H1 (cell line): ENCODE results near the gene RASGEF1B. TPM values are rescaled to one million over a fixed set of nuclear protein-coding genes. Genes with fewer than 3 reads are reported as not detected.

Experiments
- CBX8 ChIP-seq: fragments of 300-800, 300-1000 bp; sonication (generic); IDR thresholded peaks from 2 replicates; pipeline ENCODE4 v1.7.1; 2016; ENCODE audit warnings: low read depth, low read length, borderline replicate concordance
- EP300 ChIP-seq, 2 experiments: IDR thresholded peaks; 1 replicate in 1 of 2; 2 replicates in 1 of 2; pipeline ENCODE4 v1.6.1; 2011 to 2012; ENCODE audit warnings: low read depth in 2 of 2, low read length in 2 of 2, mild to moderate bottlenecking in 2 of 2, borderline replicate concordance in 1 of 2, inconsistent platforms in 1 of 2, moderate library complexity in 1 of 2
- EZH2 ChIP-seq: fragments of 200-600 bp; sonication (generic); IDR thresholded peaks from 2 replicates; pipeline ENCODE4 v1.7.1; 2012; ENCODE audit warnings: low read depth, mild to moderate bottlenecking, moderate library complexity, low read length, inconsistent platforms; ENCODE audit not compliant: severe bottlenecking
- GABPA ChIP-seq: IDR thresholded peaks from 2 replicates; pipeline ENCODE4 v1.6.1; 2011; ENCODE audit warnings: mild to moderate bottlenecking, low read length, moderate library complexity, borderline replicate concordance; ENCODE audit not compliant: insufficient read depth
- KDM1A ChIP-seq: fragments of 200-600, 300-600 bp; sonication (generic); IDR thresholded peaks from 2 replicates; pipeline ENCODE4 v1.7.1; 2016; ENCODE audit warnings: mild to moderate bottlenecking, low read length, borderline replicate concordance
- MAFK ChIP-seq: IDR thresholded peaks from 2 replicates; pipeline ENCODE4 v1.6.1; 2012; ENCODE audit warnings: low read depth, mild to moderate bottlenecking, improper control_type of control experiment, low read length
- RBBP5 ChIP-seq: IDR thresholded peaks from 2 replicates; pipeline ENCODE4 v1.7.1; 2012; ENCODE audit warnings: low read depth, mild to moderate bottlenecking, inconsistent platforms, low read length, moderate library complexity, borderline replicate concordance
- SAP30 ChIP-seq: fragments of 300-600 bp; sonication (generic); IDR thresholded peaks from 2 replicates; pipeline ENCODE4 v1.7.1; 2012; ENCODE audit warnings: low read length, moderate library complexity, mild to moderate bottlenecking, inconsistent platforms; ENCODE audit not compliant: insufficient read depth, insufficient replicate concordance
- SIN3A ChIP-seq, 2 experiments: IDR thresholded peaks in 1 of 2; conservative IDR thresholded peaks in 1 of 2; 2 replicates each; pipeline ENCODE4 v1.6.1; 2011 to 2012; ENCODE audit warnings: low read length in 2 of 2, improper control_type of control experiment in 1 of 2, low read depth in 1 of 2, mild to moderate bottlenecking in 1 of 2
- SRF ChIP-seq: IDR thresholded peaks from 2 replicates; pipeline ENCODE4 v1.6.1; 2011; ENCODE audit warnings: mild to moderate bottlenecking, low read depth, low read length, moderate library complexity
- SUZ12 ChIP-seq: fragments of 200-600 bp; sonication (generic); IDR thresholded peaks from 2 replicates; pipeline ENCODE4 v1.6.1; 2012; ENCODE audit warnings: mild to moderate bottlenecking, inconsistent platforms, low read length, moderate library complexity, mixed read lengths
- TAF1 ChIP-seq: IDR thresholded peaks from 2 replicates; pipeline ENCODE4 v1.6.1; 2011; ENCODE audit warnings: mild to moderate bottlenecking, low read depth, low read length
- polyA plus RNA-seq, 7 experiments: library from polyadenylated mRNA; depleted of rRNA in 3 of 7; stranded (reverse) in 5 of 7; unstranded in 2 of 7; fragments of >200 nt in 5 of 7; fragments of 200-250 nt in 2 of 7; gene quantifications; 1 replicate in 5 of 7; 2 replicates in 1 of 7; 4 replicates in 1 of 7; pipeline versions ENCODE4 v1.2.1 to v1.2.3, GENCODE V29; 2011 to 2013; ENCODE audit warnings: missing spikeins in 2 of 7, mixed read lengths in 2 of 7
- total RNA-seq: library from RNA; stranded (reverse); fragmentation: NEBNext Ultra II Directional; extraction: Animal tissue kit (Norgen Biotek cat#: 25700); gene quantifications from 2 replicates; pipeline ENCODE4 v1.2.1, GENCODE V29; 2021
- TF ChIP-seq, protein P1 (sequence below): IDR thresholded peaks from 2 replicates; pipeline ENCODE4 v1.6.1; 2012; ENCODE audit warnings: low read length, inconsistent platforms
- TF ChIP-seq, protein P2 (sequence below): IDR thresholded peaks from 2 replicates; pipeline ENCODE4 v1.6.1; 2011; ENCODE audit warnings: low read depth, mild to moderate bottlenecking, low read length; ENCODE audit not compliant: insufficient read depth

RASGEF1B gene
- total and polyA plus RNA-seq, 2 of the 8 experiments (the other 6 are each of a cell fraction or from before 2014, with no cell fraction given): 1.6 to 4.7 TPM

DNA sequence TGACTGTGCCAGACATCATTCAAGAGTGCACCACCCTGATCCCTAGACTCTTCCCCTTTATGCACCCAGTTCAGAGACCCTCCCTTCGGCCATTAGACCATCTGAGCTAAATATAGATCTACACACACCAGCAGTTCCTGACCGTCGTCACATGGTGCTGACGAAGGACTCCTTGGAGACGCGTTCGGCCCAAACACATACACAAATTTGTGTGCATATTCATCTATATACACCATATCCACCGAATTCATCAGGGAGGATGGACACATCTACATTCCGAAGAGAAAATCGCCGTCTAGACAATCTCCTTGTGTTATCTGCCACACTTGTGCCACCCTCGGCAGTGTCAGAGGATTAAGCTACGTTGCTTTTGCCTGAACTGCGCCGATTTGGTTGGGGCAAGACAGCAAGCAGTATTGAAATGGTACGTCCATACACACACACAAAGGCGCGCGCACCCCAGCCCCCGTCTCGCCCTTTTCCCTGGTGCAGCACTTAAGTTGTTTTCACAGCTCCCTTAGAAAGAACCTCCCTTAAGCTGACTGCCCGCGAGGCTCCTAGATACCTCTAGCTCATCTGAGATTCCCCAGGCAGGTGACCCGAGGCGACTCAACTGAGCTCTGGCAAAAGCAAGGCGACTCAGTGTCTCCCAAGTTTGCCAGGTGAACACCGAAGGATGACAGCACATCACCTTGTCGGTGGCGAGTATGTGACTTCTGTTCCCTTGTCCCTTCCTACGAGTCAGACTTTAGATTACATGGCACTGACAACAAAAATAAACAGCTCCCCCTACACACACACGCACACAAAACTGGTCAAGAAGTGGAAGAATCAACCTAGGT, 1.0 kb downstream of the RASGEF1B start (continued):
- TF ChIP-seq EZH2: peak; percentile 3
- no peak for TF ChIP-seq SUZ12
- TF ChIP-seq SIN3A (conservative IDR thresholded peaks at IDR 0.05 in 1 of 2, IDR thresholded peaks at IDR 0.05 in 1 of 2; ENCODE audit: low read depth in 1 of 2, low read length in 2 of 2): 0 out of 4 replicates have a peak, but pooled peaks of 1 of the 2 experiments have one; percentile 17
- TF ChIP-seq, protein P1, sequence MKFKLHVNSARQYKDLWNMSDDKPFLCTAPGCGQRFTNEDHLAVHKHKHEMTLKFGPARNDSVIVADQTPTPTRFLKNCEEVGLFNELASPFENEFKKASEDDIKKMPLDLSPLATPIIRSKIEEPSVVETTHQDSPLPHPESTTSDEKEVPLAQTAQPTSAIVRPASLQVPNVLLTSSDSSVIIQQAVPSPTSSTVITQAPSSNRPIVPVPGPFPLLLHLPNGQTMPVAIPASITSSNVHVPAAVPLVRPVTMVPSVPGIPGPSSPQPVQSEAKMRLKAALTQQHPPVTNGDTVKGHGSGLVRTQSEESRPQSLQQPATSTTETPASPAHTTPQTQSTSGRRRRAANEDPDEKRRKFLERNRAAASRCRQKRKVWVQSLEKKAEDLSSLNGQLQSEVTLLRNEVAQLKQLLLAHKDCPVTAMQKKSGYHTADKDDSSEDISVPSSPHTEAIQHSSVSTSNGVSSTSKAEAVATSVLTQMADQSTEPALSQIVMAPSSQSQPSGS: no peak
- TF ChIP-seq MAFK: no peak
- TF ChIP-seq RBBP5: 0 out of 2 replicates have a peak, but pooled peaks have one; percentile 23
- TF ChIP-seq CBX8: no peak
- no peak for TF ChIP-seq TAF1
- TF ChIP-seq SRF: no peak
- no peak for TF ChIP-seq GABPA
- no peak for TF ChIP-seq KDM1A
- TF ChIP-seq, protein P2, sequence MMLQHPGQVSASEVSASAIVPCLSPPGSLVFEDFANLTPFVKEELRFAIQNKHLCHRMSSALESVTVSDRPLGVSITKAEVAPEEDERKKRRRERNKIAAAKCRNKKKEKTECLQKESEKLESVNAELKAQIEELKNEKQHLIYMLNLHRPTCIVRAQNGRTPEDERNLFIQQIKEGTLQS: no peak
- TF ChIP-seq EP300 (IDR thresholded peaks at IDR 0.05; ENCODE audit: borderline replicate concordance in 1 of 2, low read depth in 2 of 2, low read length in 2 of 2): no peak
- no peak for TF ChIP-seq SAP30
